Measurements from ENCODE around the gene LGALS13. TPM values are rescaled to one million over a fixed set of nuclear protein-coding genes. Genes with fewer than 3 reads are reported as not detected.

Gene LGALS13
- total RNA-seq, 3 donors from 2014 or later, result not detected

- no peak for DNase-seq (ENCODE audit: low spot score in 2 of 2)
- Histone ChIP-seq H3K4me1 (no peaks in the 10 kb centered on the region), H3K4me3 (no peak overlapping the region), H3K27ac (no peak overlapping the region), H3K9me3 (no peaks in the 10 kb centered on the region), H3K27me3 (peaks cover 0 to 3% of the 10 kb centered on the region in 2 donors), H3K36me3 (no peaks in the 10 kb centered on the region)
- no peak for TF ChIP-seq CTCF (IDR thresholded peaks at IDR 0.05)
- TF ChIP-seq POLR2A (IDR thresholded peaks at IDR 0.05), result no peak
- no peak for TF ChIP-seq POLR2AphosphoS5 (IDR thresholded peaks at IDR 0.05)
- intact Hi-C loops (cut with DNase I; ENCODE audit: low total_unique reads), result no loop called here
Observed at GRCh38 chr19:39582891-39583625, 19.3 kb upstream of the LGALS13 start.

- Histone ChIP-seq H3K27ac (no peak overlapping the region), H3K4me1 (no peaks in the 10 kb centered on the region), H3K9me3 (no peaks in the 10 kb centered on the region), H3K36me3 (no peaks in the 10 kb centered on the region), H3K4me3 (no peak overlapping the region), H3K27me3 (peaks cover 0 to 3% of the 10 kb centered on the region in 2 donors)
- TF ChIP-seq POLR2A (IDR thresholded peaks at IDR 0.05), result no peak
- no peak for TF ChIP-seq CTCF (IDR thresholded peaks at IDR 0.05)
- no peak for TF ChIP-seq POLR2AphosphoS5 (IDR thresholded peaks at IDR 0.05)
- no peak for DNase-seq (ENCODE audit: low spot score in 2 of 2)
- intact Hi-C loops (cut with DNase I; ENCODE audit: low total_unique reads), result no loop called here
Observed at GRCh38 chr19:39587496-39587895, 14.8 kb upstream of the LGALS13 start.

- TF ChIP-seq POLR2A (IDR thresholded peaks at IDR 0.05) (no peak), POLR2AphosphoS5 (IDR thresholded peaks at IDR 0.05) (no peak), CTCF (IDR thresholded peaks at IDR 0.05) (no peak)
- intact Hi-C loops (cut with DNase I; ENCODE audit: low total_unique reads), result no loop called here
- Histone ChIP-seq H3K9me3 (no peaks in the 10 kb centered on the region), H3K27me3 (peaks cover 0 to 3% of the 10 kb centered on the region in 2 donors), H3K36me3 (no peaks in the 10 kb centered on the region), H3K4me1 (no peaks in the 10 kb centered on the region), H3K4me3 (no peak overlapping the region), H3K27ac (no peak overlapping the region)
- no peak for DNase-seq (ENCODE audit: low spot score in 2 of 2)
Observed at GRCh38 chr19:39588066-39588465, 14.3 kb upstream of the LGALS13 start.

- DNase-seq (ENCODE audit: low spot score in 2 of 2), result no peak
- Histone ChIP-seq H3K9me3 (no peaks in the 10 kb centered on the region), H3K36me3 (no peaks in the 10 kb centered on the region), H3K4me1 (no peaks in the 10 kb centered on the region), H3K4me3 (no peak overlapping the region), H3K27me3 (peaks cover 0 to under 1% of the 10 kb centered on the region in 2 donors), H3K27ac (no peak overlapping the region)
- TF ChIP-seq POLR2A (IDR thresholded peaks at IDR 0.05), result no peak
- TF ChIP-seq CTCF (IDR thresholded peaks at IDR 0.05), result no peak
- no peak for TF ChIP-seq POLR2AphosphoS5 (IDR thresholded peaks at IDR 0.05)
- intact Hi-C loops (cut with DNase I; ENCODE audit: low total_unique reads), result no loop called here
Observed at GRCh38 chr19:39590265-39590664, 12.1 kb upstream of the LGALS13 start.

- H3K27me3 ChIP-seq, result peaks cover 0 to 11% of the 10 kb centered on the region in 2 donors
- no peak overlapping the region for H3K4me3 ChIP-seq
- H3K9me3 ChIP-seq, result no peaks in the 10 kb centered on the region
- H3K4me1 ChIP-seq, result no peaks in the 10 kb centered on the region
- no peak overlapping the region for H3K27ac ChIP-seq
- DNase-seq (ENCODE audit: low spot score in 2 of 2), result no peak
- intact Hi-C loops (cut with DNase I; ENCODE audit: low total_unique reads), result no loop called here
- no peaks in the 10 kb centered on the region for H3K36me3 ChIP-seq
- TF ChIP-seq CTCF (IDR thresholded peaks at IDR 0.05), result no peak
- TF ChIP-seq POLR2A (IDR thresholded peaks at IDR 0.05), result no peak
- TF ChIP-seq POLR2AphosphoS5 (IDR thresholded peaks at IDR 0.05), result no peak
Observed at GRCh38 chr19:39592381-39592780, 9.9 kb upstream of the LGALS13 start.
